Superior temporal gyrus (tissue), 1 donor: ENCODE measurements around the gene CDC42BPG.

Experiments
- DNase-seq: peaks from one replicate; pipeline ENCODE4 v3.0.0-alpha.2; 2016; ENCODE audit errors: extremely low spot score

Gene CDC42BPG

DNA sequence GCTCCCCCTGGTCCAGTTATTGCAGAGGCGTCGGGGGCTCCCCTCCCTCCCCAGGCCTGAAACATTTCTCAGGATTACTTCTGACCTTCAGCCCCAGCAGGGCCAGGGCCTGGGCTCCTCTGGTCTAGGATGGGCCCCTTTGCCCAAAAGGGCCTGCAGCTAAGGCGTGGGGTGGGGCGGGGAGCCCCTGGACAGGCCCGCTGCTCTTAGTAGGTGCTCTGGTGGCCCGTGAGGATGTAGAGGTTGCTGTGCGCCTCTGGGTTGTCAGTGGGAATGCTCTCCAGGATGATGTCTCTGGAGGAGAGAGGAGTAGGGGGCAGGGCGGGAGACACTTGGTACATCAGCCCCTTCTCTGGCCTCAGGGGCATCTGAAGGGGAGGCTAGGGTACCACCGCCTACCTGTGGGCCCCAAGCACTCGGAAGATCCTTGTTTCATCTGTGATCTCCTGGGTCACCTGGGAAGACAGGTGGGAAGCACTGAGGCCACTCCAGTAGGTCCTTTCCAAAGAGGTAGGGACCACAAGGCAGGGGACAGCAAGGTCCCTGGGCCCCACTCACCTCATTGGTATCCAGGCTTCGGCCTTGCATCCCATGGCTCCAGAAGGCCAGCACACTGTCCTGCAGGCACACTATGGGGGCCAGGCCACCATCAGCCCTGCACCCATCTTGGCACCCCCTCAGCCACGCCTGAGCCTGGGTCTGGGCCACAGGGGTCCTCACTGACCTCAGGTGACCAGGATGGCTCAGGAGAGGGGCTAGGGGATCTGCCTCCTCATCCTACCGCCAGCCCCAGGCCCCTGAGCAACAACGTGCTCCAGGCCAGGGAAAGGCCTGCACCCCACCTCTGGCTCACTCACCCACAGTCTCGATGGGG, 54.9 kb downstream of the CDC42BPG start:
- DNase-seq: no peak

DNA sequence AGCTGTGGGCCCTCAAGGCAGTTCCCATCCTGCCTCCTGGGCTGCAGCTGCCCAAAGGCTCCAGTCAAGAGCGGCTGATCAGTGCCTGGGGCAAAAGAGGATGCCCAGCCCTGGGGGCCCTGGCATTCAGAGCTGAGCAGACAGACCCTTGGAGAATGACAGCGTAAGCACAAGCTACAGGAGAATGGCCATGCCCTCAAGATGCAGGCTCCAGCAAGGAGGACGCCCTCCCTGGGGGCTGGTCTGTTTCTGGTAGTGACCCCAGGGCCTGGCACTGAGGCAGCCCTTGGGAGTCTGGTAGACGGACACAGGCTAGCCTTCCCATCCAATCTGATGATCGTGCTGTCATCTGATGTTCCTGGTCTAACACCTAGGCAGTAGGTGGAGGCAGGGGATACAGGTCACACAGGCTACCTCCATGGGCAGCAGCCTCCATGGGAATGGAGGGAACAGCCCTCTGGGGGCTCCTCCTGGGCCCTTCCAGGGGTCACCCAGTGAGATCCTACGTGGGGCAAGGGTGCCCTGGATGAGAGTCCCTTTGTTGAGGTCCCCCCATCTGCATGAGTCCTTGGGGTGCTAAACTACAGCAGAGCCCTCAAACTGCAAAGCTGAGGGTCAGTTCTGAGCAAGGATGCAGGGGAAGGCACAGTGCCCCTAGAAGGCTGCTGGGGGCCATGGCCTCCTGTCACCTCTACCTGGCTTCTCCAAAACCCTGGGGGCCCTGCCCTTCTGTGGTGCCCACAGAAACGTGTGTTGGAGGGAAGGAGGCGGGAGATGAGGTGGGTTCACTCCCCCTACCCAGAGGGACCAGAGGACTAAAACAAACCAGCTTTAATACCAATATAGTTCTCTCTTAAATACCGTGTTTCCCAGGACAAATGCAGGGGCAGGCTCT, 55.9 kb downstream of the CDC42BPG start:
- no peak for DNase-seq

DNA sequence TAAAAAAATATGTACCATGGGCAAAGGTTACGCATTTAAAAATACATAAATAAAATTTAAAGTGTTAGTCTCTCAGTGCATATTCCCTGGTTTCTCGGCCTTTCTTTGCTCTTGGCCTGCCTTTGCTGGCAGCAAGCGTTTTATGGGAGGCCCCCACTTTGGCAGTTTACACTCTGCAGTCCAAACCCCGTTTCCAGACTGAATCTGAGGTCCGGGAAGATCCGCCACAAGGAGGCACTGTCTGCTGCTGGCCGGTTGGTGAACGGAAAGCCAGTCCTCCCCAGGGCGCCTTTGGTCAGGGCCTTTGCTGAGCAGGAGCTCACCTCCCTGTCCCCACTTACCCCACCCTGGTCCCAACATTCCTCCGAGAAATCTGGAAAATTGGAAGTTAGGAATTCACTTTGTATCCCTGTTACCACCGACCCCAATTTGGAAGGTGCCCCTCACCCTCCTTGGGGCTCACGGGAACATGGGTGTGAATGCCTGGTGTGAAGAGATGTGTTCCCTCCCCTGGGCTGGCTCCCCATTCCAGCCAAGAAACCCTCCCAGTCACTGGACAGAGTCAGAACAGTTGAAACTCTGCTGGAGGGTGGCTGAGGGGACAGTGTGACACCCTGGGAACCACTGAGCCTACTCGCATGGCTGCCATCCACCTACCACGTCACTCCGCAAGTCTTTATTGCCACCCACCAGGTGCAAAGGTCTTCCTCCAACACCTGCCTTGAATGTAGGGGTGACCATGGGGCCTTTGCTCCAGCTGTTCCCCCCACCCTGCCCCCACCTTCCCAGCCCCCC, 56.7 kb downstream of the CDC42BPG start:
- DNase-seq: no peak

GRCh38 chr11:64786308-64786707, 58.1 kb downstream of the CDC42BPG start:
- DNase-seq: no peak

DNA sequence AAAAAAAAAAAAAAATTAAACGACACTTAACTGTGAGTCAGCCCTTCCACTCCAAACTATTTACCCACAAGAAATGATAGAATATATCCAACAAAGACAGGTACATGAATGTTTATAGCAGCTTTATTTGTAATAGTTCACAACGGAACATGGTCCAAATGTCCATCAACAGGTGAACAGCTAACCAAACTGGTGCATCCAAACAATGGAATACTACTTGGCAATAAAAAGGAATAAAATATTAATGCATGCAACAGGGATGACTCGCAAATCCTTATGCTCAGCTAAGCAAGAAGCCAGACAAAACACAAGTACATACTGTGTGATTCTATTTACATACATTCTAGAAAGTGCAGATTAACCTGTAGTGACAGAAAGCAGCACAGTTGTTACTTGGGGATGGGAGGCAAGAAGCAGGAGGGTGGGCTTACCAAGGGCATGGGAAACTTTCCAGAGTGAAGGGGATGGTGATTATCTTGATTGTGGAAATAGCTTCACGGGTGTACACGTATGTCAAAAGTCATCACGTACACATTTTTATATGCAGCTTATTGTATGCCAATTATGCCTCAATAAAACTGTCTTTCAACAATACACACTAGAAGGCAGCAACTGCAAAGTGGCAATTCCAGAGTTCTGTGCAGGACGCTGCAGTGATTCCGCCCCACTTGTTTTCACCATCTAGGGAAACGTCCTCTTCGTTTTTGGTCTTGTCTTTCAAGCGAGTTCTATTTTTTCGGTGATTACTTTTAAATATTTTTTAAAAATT, 59.5 kb downstream of the CDC42BPG start:
- DNase-seq: no peak

- peak; percentile 100 for DNase-seq
Measured at GRCh38 chr11:64778473-64779298, 65.8 kb downstream of the CDC42BPG start, which contains the start of gene SF1. SF1 (minus strand) TSS chr11:64778542; CDS start chr11:64778392, 150 bp downstream.

DNA sequence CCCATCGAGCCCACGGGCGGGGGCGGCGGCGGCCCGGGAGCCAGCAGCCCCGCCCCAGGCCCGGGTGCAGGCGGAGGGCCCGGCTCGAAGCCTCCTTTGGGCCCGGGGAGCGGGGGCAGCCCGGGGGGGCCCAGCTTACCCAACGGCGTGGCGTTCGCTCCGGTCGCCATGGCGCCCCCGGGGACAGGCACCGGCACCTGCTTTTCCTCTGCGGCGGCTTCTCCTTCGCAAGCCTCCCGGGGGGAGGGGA, 66.3 kb downstream of the CDC42BPG start:
- DNase-seq: no peak

DNA sequence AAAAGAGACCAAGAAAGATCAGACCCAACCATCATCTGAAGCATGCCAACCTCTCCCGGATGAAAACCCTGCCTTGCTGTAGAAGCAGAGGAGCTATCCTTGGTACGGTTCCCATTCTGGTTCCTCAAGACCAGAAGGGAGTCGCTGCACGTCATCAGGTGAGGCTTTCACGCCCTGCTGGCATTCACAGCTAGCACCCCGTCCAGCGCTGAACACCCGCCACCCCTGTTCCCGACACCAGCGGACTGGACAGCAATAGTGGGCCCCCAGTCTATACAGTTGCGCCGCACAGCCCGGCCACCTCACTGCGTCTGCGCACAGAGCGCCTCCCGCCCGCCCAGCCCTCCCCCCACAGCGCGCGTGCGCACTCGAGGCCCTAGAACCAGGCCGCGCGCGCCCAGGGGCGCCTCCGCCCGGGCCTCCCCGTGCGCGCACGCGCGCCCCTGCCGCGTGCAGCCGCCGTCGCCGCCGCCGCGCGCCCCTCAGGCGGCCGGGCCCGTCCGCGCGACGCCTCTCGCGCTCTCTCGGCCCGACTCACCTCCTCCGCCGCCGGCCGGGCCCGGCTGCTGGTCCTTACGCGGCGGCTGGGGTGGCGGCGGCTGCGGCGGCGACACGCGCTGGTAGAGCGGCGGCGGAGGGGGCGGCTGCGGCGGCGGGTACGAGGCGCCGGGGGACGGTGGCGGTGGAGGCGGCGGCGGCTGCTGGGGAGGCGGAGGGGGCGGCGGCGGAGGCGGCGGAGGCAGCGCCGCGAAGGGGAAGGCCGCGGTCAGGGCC, 66.8 kb downstream of the CDC42BPG start:
- peak; percentile 86 for DNase-seq

GRCh38 chr11:64776875-64777274, 67.6 kb downstream of the CDC42BPG start:
- no peak for DNase-seq

DNA sequence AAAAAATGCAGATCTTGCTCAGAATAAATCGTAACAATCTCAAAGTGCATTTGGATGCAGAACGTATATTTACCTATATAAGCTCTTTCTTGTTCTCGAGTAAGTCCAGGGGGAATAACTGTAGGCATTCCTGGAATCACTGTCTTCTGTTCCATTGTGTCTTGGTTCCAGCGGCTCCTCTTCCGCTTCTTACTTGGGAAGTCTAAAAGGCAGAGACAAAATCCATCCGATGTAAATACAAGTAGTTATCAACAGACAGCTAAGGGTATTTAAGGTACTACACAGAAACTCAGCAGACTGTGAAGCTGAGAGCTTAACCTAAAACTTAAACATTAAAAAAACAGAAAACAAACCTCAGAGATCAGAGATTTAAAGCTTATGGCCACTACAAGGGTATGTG, 68.0 kb downstream of the CDC42BPG start:
- no peak for DNase-seq

DNA sequence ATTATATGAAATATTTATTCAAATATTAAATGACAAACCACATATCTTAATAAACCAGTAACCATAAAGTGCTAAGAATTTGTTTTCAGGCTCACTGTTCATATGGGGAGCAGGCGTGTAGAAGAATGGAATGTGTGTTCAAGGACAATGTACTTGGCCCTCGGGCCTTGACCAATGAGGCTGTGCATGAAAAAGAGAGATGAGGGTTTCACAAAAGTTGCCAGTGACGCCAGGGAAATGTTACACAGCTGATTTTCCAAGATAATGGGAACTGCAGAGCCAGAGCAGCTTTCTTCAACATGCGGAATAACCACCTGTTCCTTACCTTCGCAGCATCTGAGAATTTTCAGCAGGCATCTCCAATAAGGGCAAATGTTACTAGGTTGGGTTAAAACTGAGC, 70.3 kb downstream of the CDC42BPG start:
- no peak for DNase-seq
